Tibial artery (tissue), 4 donors: ENCODE results near the gene FGF8.
A peak's percentile ranks its signal among the peaks of the same experiment; 100 is the strongest.

ENCODE experiments used
- DNase-seq, 2 donors: peaks; one replicate each; pipeline ENCODE4 v3.0.0-alpha.2; 2019
- H3K27ac ChIP-seq, 2 donors: fragments of 200-600 bp; sonication (generic) in 1 of 2; 1 replicate in 1 of 2; 2 replicates in 1 of 2; pipeline ENCODE4 v1.5.1; 2018 to 2019; ENCODE audit warnings: mild to moderate bottlenecking in 1 of 2
- H3K27me3 ChIP-seq, 2 donors: fragments of 200-600 bp; sonication (generic) in 1 of 2; one replicate each; pipeline versions ENCODE4 v1.5.1 to v1.6.0; 2016 to 2019
- H3K36me3 ChIP-seq, 3 donors: fragments of 200-600 bp; sonication (generic) in 2 of 3; one replicate each; pipeline ENCODE4 v1.5.1; 2016 to 2019; ENCODE audit warnings: mild to moderate bottlenecking in 2 of 3
- H3K4me1 ChIP-seq, 4 donors: fragments of 200-600 bp; sonication (generic) in 2 of 4; 1 replicate in 3 of 4; 2 replicates in 1 of 4; pipeline ENCODE4 v1.5.1; 2016 to 2019
- H3K4me3 ChIP-seq, 2 donors: fragments of 200-600 bp; sonication (generic) in 1 of 2; 1 replicate in 1 of 2; 2 replicates in 1 of 2; pipeline ENCODE4 v1.5.1; 2018 to 2019; ENCODE audit warnings: mild to moderate bottlenecking in 2 of 2
- H3K9me3 ChIP-seq, 3 donors: fragments of 200-600 bp; sonication (generic) in 1 of 3; one replicate each; pipeline ENCODE4 v1.5.1; 2016 to 2019
- intact Hi-C: fragments of 100-400 bp; cut with DNase I; formaldehyde crosslinking; loops from one replicate; pipeline ENCODE4 v1.15.0; 2023; ENCODE audit warnings: low total_unique reads
- TF ChIP-seq, protein P1 (sequence below), 2 experiments: fragments of 200-600 bp in 1 of 2; fragments of 450-650 bp in 1 of 2; IDR thresholded peaks; one replicate each; pipeline ENCODE4 v1.5.1; 2017 to 2019; ENCODE audit warnings: antibody characterized with exemption in 2 of 2, mild to moderate bottlenecking in 1 of 2, moderate library complexity in 1 of 2

The FGF8 gene

GRCh38 chr10:101785801-101786200, 9.9 kb upstream of the FGF8 start:
- no peaks in the 10 kb centered on the region for H3K9me3 ChIP-seq
- intact Hi-C loops, result no loop called here
- no peak overlapping the region for H3K27ac ChIP-seq
- peaks cover 0 to under 1% of the 10 kb centered on the region in 2 donors for H3K27me3 ChIP-seq
- peaks cover 61 to 68% (median 67%) of the 10 kb centered on the region in 3 donors for H3K36me3 ChIP-seq
- peaks cover 0 to 30% (median 18%) of the 10 kb centered on the region in 4 donors for H3K4me1 ChIP-seq
- no peak for DNase-seq
- no peak overlapping the region for H3K4me3 ChIP-seq
- TF ChIP-seq, protein P1, sequence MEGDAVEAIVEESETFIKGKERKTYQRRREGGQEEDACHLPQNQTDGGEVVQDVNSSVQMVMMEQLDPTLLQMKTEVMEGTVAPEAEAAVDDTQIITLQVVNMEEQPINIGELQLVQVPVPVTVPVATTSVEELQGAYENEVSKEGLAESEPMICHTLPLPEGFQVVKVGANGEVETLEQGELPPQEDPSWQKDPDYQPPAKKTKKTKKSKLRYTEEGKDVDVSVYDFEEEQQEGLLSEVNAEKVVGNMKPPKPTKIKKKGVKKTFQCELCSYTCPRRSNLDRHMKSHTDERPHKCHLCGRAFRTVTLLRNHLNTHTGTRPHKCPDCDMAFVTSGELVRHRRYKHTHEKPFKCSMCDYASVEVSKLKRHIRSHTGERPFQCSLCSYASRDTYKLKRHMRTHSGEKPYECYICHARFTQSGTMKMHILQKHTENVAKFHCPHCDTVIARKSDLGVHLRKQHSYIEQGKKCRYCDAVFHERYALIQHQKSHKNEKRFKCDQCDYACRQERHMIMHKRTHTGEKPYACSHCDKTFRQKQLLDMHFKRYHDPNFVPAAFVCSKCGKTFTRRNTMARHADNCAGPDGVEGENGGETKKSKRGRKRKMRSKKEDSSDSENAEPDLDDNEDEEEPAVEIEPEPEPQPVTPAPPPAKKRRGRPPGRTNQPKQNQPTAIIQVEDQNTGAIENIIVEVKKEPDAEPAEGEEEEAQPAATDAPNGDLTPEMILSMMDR (IDR thresholded peaks at IDR 0.05), result no peak

- peaks cover 48 to 55% (median 54%) of the 10 kb centered on the region in 3 donors for H3K36me3 ChIP-seq
These were observed 8.6 kb upstream of the FGF8 start for GRCh38 chr10:101784558-101784957.

DNA sequence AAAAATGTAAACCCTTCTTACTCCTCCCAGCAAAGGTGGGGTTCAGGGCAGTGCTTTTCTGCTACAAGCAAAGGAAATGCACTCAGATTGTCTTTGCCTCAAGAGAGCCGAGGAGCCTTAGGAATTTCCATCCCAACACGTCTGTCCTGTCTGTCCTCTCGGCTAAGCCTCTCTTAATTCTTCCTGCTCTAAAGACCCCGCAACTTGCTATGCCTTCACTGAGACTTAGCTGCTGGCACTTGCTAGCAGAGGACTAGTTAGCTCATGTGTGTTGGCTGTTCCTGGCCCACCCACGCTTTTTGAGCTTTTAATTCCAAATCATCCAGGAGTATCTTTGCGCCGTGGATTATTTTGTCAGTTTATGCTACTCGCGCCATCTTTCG, 7.8 kb upstream of the FGF8 start:
- no peak for DNase-seq
- Histone ChIP-seq H3K4me3 (peak overlapping the region; percentile 55 to 68), H3K4me1 (peaks cover 4 to 50% (median 34%) of the 10 kb centered on the region in 4 donors), H3K27ac (peak overlapping the region; percentile 13 to 40), H3K36me3 (peaks cover 40 to 47% (median 46%) of the 10 kb centered on the region in 3 donors), H3K9me3 (no peaks in the 10 kb centered on the region), H3K27me3 (peaks cover 0 to 21% of the 10 kb centered on the region in 2 donors)
- TF ChIP-seq, protein P1 (IDR thresholded peaks at IDR 0.05), result no peak
- intact Hi-C loops, result no loop called here

More at GRCh38 chr10:101784558-101784957, 8.6 kb upstream of the FGF8 start:
- Histone ChIP-seq H3K27me3 (peaks cover 0 to 13% of the 10 kb centered on the region in 2 donors), H3K27ac (no peak overlapping the region), H3K4me3 (no peak overlapping the region), H3K4me1 (peaks cover 0 to 42% (median 27%) of the 10 kb centered on the region in 4 donors), H3K9me3 (no peaks in the 10 kb centered on the region)
- DNase-seq, result no peak
- intact Hi-C loops, result no loop called here
- TF ChIP-seq, protein P1 (IDR thresholded peaks at IDR 0.05), result no peak

GRCh38 chr10:101782811-101783735, 7.2 kb upstream of the FGF8 start, which contains the start of gene NPM3:
NPM3 (minus strand) TSS chr10:101783446; CDS start chr10:101783390, 56 bp downstream.
- Histone ChIP-seq H3K27ac (peak within 1 kb of the TSS; percentile 13 to 40), H3K4me1 (peaks cover 4 to 52% (median 34%) of the 10 kb centered on the region in 4 donors), H3K4me3 (peak within 1 kb of the TSS; percentile 55 to 68), H3K36me3 (peaks cover 33 to 41% (median 39%) of the 10 kb centered on the region in 3 donors), H3K9me3 (no peaks in the 10 kb centered on the region), H3K27me3 (peaks cover 0 to 27% of the 10 kb centered on the region in 2 donors)
- intact Hi-C loops, result no loop called here
- TF ChIP-seq, protein P1 (IDR thresholded peaks at IDR 0.05), result no peak
- peak; percentile 84 to 88 for DNase-seq

DNA sequence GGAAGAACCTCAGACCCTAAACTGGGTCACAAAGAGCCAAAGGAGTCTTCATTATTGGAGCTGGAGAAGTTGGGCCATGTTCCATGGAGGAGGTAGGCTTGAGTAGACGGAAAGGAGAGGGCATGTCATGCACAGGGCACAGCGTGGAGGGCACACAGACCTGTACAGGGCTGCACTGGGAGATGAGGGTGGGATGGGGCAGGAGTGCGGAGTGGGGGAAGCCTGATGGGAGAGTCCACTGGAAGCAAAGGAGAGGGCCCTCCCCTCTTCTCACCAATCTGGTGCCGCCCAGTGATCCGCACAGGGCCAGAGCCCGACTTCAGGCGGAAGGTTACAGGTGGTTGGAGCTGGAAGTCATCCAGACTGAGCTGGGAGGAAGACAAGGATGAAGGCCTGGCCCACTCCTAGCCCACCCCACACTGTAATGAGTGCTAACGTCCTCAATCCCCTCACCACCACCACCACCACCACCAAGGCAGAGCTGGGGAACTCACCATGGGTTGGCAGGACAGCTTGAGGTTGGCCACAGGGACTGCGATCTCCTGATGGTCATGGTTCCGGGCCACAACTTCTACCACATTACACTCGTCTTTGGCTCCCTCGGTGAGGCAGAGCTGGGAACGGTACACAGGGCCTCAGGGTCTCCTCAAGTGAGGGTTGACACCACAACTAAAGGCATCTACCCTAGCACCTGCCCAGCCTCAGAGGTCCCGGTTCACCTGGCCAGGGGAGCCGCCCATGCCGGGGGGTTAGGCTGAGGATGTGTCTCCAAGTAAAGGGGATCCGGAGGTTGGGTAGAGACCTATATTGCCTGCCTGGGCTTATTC, 6.3 kb upstream of the FGF8 start:
- TF ChIP-seq, protein P1 (IDR thresholded peaks at IDR 0.05), result no peak
- intact Hi-C loops, result no loop called here
- Histone ChIP-seq H3K4me3 (peak overlapping the region; percentile 55 to 68), H3K9me3 (no peaks in the 10 kb centered on the region), H3K36me3 (peaks cover 25 to 32% (median 32%) of the 10 kb centered on the region in 3 donors), H3K27me3 (peaks cover 0 to 35% of the 10 kb centered on the region in 2 donors), H3K4me1 (peaks cover 4 to 52% (median 34%) of the 10 kb centered on the region in 4 donors), H3K27ac (no peak overlapping the region)
- no peak for DNase-seq
